MM.1S (cell line): ENCODE measurements around the gene ZNF254.

ENCODE experiments used
- EZH2 ChIP-seq: fragments of 300-600 bp; sonication (generic); optimal IDR thresholded peaks from 2 replicates; pipeline ENCODE3; 2017; ENCODE audit warnings: low read depth, mild to moderate bottlenecking, antibody characterized with exemption, low read length, mixed read lengths
- TF ChIP-seq, protein P1 (sequence below): fragments of 300-600 bp; sonication (generic); IDR thresholded peaks from 2 replicates; pipeline ENCODE4 v1.5.1; 2016; ENCODE audit warnings: antibody characterized with exemption, low read length, mixed read lengths

DNA sequence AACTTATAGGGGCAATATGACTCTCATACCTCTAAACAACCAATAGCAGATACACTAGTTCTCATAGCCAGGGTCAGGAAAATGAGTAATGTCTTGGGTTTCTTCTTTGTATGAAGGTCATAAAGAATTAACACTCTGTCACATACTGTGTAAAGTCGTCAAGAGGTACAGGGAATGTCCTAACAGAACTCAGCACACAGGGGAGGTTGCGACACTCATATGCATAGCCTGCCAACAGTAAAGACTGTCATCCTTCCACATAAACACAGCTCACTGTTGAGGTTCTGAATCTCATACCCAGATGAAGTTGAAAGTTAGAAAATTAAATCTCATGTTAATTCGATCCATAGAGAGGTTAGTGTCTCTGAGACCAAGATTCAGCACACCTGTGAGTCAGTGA, 34.2 kb upstream of the ZNF254 start:
- TF ChIP-seq, protein P1, sequence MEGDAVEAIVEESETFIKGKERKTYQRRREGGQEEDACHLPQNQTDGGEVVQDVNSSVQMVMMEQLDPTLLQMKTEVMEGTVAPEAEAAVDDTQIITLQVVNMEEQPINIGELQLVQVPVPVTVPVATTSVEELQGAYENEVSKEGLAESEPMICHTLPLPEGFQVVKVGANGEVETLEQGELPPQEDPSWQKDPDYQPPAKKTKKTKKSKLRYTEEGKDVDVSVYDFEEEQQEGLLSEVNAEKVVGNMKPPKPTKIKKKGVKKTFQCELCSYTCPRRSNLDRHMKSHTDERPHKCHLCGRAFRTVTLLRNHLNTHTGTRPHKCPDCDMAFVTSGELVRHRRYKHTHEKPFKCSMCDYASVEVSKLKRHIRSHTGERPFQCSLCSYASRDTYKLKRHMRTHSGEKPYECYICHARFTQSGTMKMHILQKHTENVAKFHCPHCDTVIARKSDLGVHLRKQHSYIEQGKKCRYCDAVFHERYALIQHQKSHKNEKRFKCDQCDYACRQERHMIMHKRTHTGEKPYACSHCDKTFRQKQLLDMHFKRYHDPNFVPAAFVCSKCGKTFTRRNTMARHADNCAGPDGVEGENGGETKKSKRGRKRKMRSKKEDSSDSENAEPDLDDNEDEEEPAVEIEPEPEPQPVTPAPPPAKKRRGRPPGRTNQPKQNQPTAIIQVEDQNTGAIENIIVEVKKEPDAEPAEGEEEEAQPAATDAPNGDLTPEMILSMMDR: no peak
- TF ChIP-seq EZH2: no peak
